ENCODE data around the gene NRXN2.

DNA sequence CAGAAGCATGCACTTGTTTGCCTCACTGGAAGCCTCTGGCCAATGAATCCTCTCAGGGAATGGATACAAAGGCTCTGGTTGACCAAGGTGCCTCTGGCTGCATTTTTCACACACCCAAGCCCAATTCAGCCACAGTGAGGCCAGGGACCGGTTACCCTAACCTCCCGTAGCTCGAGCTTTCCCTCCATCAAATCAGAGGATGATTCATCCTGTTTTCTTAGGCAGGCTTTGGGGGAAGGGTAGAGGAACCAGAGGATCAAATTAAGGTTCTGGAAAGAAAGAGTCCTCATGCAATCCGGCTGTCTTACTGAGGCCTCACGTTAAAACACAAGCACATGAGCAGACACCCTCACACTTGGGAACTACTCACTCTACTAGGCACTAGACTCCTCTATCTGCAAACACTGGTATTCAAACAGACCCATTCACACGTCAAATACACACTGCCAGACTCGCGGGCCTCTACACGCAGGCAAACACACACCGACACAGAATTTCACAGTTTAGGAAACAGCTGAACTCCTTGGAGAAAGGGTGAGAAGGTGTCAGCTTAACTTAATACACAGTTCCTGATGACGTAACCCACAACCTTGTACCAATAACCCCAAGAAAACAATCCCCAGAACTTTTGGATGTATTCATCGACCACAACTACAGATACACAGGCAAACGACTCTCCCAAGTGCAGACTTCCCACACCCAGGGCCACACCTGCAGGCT lies 12.4 kb downstream of the NRXN2 start:
- TF ChIP-seq CBFB (IDR thresholded peaks at IDR 0.05; ENCODE audit: low read depth) (no peak), CEBPB (IDR thresholded peaks at IDR 0.05; ENCODE audit: borderline replicate concordance in 1 of 2, low read depth in 2 of 2, low read length in 2 of 2) (no peak)
